IPS DF 4.7 (cell line): ENCODE measurements around the gene NEAT1.
"Not testable (repeated sequence)": the region's sequence is repeated elsewhere in the genome, so short reads cannot be mapped to it uniquely, and the experiment has no call there.

Experiments used
- DNase-seq: peaks from one replicate; pipeline ENCODE4 v3.0.0-alpha.2; 2013; ENCODE audit warnings: low spot score; ENCODE audit errors: extremely low read depth

NEAT1 gene

GRCh38 chr11:65448418-65449105 is 26.0 kb downstream of the NEAT1 start:
- no peak for DNase-seq

DNA sequence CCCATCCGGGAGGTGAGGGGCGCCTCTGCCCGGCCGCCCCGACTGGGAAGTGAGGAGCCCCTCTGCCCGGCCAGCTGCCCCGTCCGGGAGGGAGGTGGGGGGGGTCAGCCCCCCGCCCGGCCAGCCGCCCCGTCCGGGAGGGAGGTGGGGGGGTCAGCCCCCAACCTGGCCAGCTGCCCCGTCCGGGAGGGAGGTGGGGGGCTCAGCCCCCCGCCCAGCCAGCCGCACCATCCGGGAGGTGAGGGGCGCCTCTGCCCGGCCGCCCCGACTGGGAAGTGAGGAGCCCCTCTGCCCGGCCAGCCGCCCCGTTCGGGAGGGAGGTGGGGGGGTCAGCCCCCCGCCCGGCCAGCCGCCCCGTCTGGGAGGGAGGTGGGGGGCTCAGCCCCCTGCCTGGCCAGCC is 28.7 kb downstream of the NEAT1 start:
- DNase-seq: not testable (repeated sequence)

DNA sequence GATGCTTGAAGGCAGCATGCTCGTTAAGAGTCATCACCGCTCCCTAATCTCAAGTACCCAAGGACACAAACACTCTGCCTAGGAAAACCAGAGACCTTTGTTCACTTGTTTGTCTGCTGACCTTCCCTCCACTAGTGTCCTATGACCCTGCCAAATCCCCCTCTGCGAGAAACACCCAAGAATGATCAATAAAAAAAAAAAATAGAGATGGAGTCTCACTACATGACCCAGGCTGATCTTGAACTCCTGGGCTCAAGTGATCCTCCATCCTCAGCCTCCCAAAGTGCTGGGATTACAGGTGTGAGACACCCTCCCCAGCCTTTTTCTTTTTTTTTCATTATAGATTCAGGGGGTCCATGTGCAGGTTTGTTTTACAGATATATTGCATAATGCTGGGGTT is 29.7 kb downstream of the NEAT1 start:
- DNase-seq: not testable (repeated sequence)

DNA sequence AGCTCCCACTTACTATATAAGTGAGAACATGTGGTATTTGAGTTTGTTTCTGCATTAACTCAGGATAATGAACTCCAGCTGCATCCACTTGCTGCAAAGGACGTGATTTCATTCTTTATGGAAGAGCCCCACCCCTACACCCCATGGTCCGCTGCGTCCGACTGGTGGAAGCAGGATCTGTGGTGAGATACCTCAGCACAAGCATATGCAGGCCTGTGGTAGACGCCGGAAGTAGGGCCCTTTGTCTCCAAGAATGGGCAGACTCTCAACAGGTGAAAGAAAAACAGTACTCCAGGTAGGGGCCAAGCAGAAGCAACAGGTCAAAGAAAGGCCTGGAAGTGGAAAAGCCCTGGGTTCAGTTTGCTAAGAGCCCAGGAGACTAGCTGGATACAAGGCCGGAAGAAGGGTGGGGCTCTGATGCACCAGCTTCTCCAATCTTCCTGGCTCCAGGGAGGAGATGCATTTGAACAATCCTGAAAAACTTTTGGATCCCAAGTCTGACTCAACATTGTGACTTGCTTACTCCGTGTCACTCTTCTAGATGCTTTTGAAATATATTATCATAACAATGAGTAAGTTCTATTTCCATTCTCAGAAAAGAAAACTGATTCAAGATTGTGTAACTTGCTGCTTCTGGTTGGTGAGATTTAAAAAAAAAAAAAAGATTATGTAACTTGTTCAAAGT is 30.4 kb downstream of the NEAT1 start:
- no peak for DNase-seq

DNA sequence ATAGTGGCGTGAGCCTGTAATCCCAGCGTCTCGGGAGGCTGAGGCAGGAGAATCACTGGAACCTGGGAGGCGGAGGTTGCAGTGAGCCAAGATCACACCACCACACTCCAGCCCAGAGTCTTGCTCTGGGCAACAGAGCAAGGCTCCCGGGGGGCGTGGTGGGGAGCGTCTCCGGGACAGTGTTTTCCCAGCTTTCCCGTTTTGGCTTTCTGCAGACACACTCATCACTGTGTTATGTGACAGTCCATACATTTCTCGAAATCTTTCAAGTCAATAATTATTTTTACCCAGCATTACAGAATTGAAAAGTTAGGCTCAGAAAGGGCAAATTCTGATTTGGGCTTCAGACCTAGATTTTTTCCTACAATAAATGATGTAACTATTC is 31.7 kb downstream of the NEAT1 start:
- DNase-seq: no peak

GRCh38 chr11:65454696-65455456 is 32.3 kb downstream of the NEAT1 start:
- no peak for DNase-seq

DNA sequence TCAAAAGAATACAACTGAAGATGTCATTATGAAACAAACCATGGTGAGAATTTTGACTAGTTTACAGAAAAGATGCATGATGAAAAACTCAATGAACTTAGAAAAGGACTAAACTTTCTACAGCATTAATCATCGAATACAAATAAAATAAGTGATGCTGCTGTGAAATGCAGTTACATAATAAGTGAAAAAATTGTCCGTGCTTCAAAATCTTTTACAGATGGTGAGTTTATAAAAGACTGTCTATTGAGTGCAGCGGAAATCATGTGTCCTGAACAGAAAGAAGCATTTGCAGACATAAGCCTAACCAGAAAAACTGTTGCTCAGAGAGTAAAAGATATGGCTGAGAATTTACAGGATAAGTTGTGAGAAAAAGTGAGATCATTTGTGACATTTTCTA is 33.8 kb downstream of the NEAT1 start:
- DNase-seq: no peak

DNA sequence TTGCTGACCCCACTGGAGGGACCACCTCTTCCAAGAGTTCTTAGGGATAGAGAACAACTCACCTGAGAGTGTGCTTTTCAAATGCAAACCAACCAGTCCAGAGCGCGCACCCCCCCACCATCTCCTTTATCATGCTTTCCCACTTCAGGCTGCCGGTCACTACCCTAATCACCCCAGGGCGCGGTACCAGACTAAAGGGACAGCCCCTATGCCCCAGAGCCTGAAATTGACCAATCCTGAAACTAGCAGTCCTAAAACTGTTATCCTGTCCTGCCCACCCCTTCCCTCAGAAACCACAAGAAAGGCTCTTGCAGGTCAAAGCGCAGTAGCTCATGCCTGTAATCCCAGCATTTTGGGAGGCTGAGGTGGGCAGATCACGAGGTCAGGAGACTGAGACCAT is 37.0 kb downstream of the NEAT1 start:
- DNase-seq: no peak

- not testable (repeated sequence) for DNase-seq
Measured at GRCh38 chr11:65465471-65465870, 42.9 kb downstream of the NEAT1 start.

GRCh38 chr11:65467306-65467705 is 44.7 kb downstream of the NEAT1 start:
- not testable (repeated sequence) for DNase-seq

GRCh38 chr11:65468874-65469333 is 46.3 kb downstream of the NEAT1 start:
- no peak for DNase-seq

GRCh38 chr11:65470433-65471049 is 47.9 kb downstream of the NEAT1 start:
- DNase-seq: no peak

GRCh38 chr11:65471447-65471891 is 48.9 kb downstream of the NEAT1 start:
- DNase-seq: no peak

- not testable (repeated sequence) for DNase-seq
Measured at GRCh38 chr11:65472588-65473277, 50.1 kb downstream of the NEAT1 start.

DNA sequence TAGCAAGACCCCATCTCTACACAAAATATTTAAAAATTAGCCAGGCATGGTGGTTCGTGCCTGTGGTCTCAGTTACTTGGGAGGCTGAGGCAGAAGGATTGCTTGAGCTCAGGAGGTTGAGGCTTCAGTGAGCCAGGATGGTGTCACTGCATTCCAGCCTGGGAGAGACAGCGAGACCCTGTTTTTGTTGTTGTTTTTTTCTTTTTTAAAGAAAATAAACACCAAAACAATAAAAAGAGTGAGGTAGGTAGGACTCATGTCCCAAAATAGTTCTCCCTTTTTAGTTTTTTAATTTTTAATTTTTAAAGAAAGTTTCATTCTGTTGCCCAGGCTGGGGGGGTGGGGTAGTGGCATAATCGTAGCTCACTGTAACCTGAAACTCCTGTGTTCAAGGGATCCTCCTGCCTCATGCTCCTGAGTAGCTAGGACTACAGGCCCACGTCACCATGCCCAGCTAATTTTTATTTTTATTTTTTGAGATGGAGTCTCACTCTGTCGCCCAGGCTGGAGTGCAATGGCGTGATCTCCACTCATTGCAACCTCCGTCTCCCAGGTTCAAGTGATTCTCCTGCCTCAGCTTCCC is 50.8 kb downstream of the NEAT1 start:
- no peak for DNase-seq

DNA sequence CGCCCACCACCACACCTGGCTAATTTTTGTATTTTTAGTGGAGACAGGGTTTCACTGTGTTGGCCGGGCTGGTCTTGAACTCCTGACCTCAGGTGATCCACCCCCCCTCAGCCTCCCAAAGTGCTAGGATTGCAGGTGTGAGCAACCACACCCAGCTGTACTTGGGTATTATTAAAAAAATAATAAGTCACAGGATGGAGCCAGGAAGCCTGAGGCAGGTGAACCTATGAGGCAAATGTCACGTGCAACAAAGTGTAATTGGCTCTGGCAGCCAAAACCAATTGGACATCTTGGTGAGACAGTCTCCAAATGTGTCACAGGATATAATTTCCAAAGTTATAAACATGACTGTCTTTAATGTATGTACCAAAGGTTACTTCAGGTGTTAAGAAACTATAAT is 52.3 kb downstream of the NEAT1 start:
- no peak for DNase-seq

- DNase-seq: no peak
Measured at GRCh38 chr11:65476632-65477148, 54.1 kb downstream of the NEAT1 start.

GRCh38 chr11:65477149-65477965 is 54.8 kb downstream of the NEAT1 start:
- DNase-seq: no peak

DNA sequence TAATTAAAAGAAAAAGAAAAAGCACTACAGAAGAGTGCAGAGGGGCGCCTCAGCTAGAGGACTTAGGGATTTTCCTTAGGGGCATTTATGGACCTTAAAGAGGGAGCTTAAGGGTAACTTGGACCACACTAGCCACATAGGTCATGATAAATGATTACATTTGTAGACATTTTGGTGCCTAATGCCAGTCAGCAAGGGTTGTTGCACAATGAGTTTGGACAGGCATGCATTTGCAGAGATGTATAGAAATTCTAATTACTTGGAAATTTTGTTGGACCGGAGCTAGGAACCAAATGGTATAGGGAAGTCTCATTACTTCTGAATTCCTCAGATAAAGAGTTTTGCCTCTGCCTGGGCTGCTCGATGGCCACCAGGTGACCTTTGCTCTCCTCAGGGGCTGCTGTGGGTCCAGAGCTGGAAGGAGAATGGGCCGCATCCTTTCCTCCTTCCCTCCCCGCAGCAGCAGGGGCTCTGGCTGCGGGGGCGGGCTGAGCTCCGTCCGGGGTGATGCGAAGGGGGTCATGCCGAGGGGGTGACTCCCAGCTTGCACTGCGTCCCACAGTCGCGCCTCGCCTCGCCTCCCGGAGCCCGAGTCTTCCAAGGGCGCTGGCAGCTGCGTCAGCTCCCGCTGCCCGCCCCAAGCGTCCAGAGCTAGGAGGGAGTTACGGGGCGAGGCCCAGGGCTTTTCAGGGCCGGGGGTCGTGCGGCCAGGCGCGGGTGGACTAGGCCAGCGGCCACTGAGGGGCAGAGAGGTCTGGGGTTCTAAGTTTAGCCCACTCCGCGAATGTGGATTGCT is 56.0 kb downstream of the NEAT1 start:
- DNase-seq: no peak
